ENCODE measurements around the gene PREX1. TPM values are rescaled to one million over a fixed set of nuclear protein-coding genes. Genes with fewer than 3 reads are reported as not detected.

Gene PREX1
- polyA plus RNA-seq, 1 donor (not counting 4 experiments of a cell fraction or from before 2014, with no cell fraction given), result 0.22 TPM

- Histone ChIP-seq H3K4me2 (ENCODE audit: control insufficient read depth, extremely low read depth, insufficient read depth, low read depth, low read length) (no peak overlapping the region), H3K9me3 (ENCODE audit: control insufficient read depth, low read depth, low read length) (no peaks in the 10 kb centered on the region), H3K4me1 (ENCODE audit: control insufficient read depth, extremely low read depth, insufficient read depth, low read length) (no peaks in the 10 kb centered on the region), H2AFZ (ENCODE audit: control insufficient read depth, low read length) (no peak overlapping the region), H3K79me2 (ENCODE audit: control insufficient read depth, insufficient read depth, low read length) (no peaks in the 10 kb centered on the region), H3K9ac (ENCODE audit: control insufficient read depth, extremely low read depth, insufficient read depth, low read length) (no peak overlapping the region), H3K9me1 (ENCODE audit: control insufficient read depth, extremely low read depth, insufficient read depth, low read length) (no peaks in the 10 kb centered on the region), H3K4me3 (ENCODE audit: control insufficient read depth in 2 of 3, extremely low read depth in 1 of 3, insufficient read depth in 2 of 3, low read depth in 1 of 3, low read length in 3 of 3) (no peak overlapping the region), H3K27ac (ENCODE audit: control insufficient read depth, insufficient read depth, low read length) (no peak overlapping the region), H3K36me3 (ENCODE audit: control insufficient read depth in 2 of 2, extremely low read depth in 1 of 2, insufficient read depth in 2 of 2, low read length in 2 of 2) (no peaks in the 10 kb centered on the region), H3K27me3 (ENCODE audit: control insufficient read depth, extremely low read depth, insufficient read depth, low read length) (peaks cover 8% of the 10 kb centered on the region), H4K20me1 (ENCODE audit: control insufficient read depth, extremely low read depth, insufficient read depth, low read length) (no peaks in the 10 kb centered on the region)
- DNase-seq (ENCODE audit: low read depth, low spot score) (no peak), FAIRE-seq (no peak)
- TF ChIP-seq EZH2 (IDR thresholded peaks at IDR 0.05; ENCODE audit: low read length) (no peak), CTCF (optimal IDR thresholded peaks at IDR 0.05 in 1 of 3, IDR thresholded peaks at IDR 0.05 in 1 of 3, conservative IDR thresholded peaks at IDR 0.05 in 1 of 3; ENCODE audit: extremely low read depth in 1 of 3, insufficient read depth in 2 of 3, low read length in 3 of 3) (no peak)
- dilution Hi-C loops (cut with MboI; ENCODE audit: extremely low pct_ligation_motif_present, low sequenced_read_pairs), result no loop called here
These were observed 19.9 kb upstream of the PREX1 start for GRCh38 chr20:48847498-48848205.

- peaks cover 5% of the 10 kb centered on the region for H3K4me1 ChIP-seq (ENCODE audit: control insufficient read depth, extremely low read depth, insufficient read depth, low read length)
- no peak overlapping the region for H3K9ac ChIP-seq (ENCODE audit: control insufficient read depth, extremely low read depth, insufficient read depth, low read length)
- no peak overlapping the region for H3K4me2 ChIP-seq (ENCODE audit: control insufficient read depth, extremely low read depth, insufficient read depth, low read depth, low read length)
- dilution Hi-C loops (cut with MboI; ENCODE audit: extremely low pct_ligation_motif_present, low sequenced_read_pairs), result no loop called here
- H3K36me3 ChIP-seq (ENCODE audit: control insufficient read depth in 2 of 2, extremely low read depth in 1 of 2, insufficient read depth in 2 of 2, low read length in 2 of 2), result no peaks in the 10 kb centered on the region
- H4K20me1 ChIP-seq (ENCODE audit: control insufficient read depth, extremely low read depth, insufficient read depth, low read length), result no peaks in the 10 kb centered on the region
- peaks cover 8% of the 10 kb centered on the region for H3K27me3 ChIP-seq (ENCODE audit: control insufficient read depth, extremely low read depth, insufficient read depth, low read length)
- no peaks in the 10 kb centered on the region for H3K9me1 ChIP-seq (ENCODE audit: control insufficient read depth, extremely low read depth, insufficient read depth, low read length)
- DNase-seq (ENCODE audit: low read depth, low spot score) (no peak), FAIRE-seq (no peak)
- H3K9me3 ChIP-seq (ENCODE audit: control insufficient read depth, low read depth, low read length), result no peaks in the 10 kb centered on the region
- H3K27ac ChIP-seq (ENCODE audit: control insufficient read depth, insufficient read depth, low read length), result no peak overlapping the region
- TF ChIP-seq CTCF (optimal IDR thresholded peaks at IDR 0.05 in 1 of 3, IDR thresholded peaks at IDR 0.05 in 1 of 3, conservative IDR thresholded peaks at IDR 0.05 in 1 of 3; ENCODE audit: extremely low read depth in 1 of 3, insufficient read depth in 2 of 3, low read length in 3 of 3), result no peak
- TF ChIP-seq EZH2 (IDR thresholded peaks at IDR 0.05; ENCODE audit: low read length), result no peak
- no peak overlapping the region for H2AFZ ChIP-seq (ENCODE audit: control insufficient read depth, low read length)
- no peaks in the 10 kb centered on the region for H3K79me2 ChIP-seq (ENCODE audit: control insufficient read depth, insufficient read depth, low read length)
- H3K4me3 ChIP-seq (ENCODE audit: control insufficient read depth in 2 of 3, extremely low read depth in 1 of 3, insufficient read depth in 2 of 3, low read depth in 1 of 3, low read length in 3 of 3), result no peak overlapping the region
These were observed 19.0 kb upstream of the PREX1 start for GRCh38 chr20:48846516-48847492.
